ENCODE results near the gene SHC2.

SHC2 gene

DNA sequence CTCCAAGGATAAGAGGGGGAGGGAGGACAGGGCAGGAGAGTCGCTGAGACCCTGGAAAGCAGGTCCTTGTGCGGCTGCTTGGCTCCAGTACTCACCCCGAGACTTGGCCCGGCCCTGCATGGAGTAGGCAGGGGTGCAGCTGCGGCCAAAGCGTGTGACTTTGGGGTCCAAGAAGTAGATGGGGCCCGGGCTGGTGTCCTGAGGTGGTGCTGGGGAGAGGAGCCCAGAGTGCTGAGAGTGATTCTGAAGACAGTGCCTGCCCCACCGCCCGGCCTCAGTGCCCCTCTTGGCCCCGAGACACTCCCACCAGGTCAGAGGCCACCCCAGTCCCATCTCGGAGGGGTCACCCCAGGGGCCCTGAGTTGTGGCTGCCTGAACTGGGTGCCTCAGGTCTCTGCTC is 6.7 kb upstream of the SHC2 start:
- TF ChIP-seq, protein P1, sequence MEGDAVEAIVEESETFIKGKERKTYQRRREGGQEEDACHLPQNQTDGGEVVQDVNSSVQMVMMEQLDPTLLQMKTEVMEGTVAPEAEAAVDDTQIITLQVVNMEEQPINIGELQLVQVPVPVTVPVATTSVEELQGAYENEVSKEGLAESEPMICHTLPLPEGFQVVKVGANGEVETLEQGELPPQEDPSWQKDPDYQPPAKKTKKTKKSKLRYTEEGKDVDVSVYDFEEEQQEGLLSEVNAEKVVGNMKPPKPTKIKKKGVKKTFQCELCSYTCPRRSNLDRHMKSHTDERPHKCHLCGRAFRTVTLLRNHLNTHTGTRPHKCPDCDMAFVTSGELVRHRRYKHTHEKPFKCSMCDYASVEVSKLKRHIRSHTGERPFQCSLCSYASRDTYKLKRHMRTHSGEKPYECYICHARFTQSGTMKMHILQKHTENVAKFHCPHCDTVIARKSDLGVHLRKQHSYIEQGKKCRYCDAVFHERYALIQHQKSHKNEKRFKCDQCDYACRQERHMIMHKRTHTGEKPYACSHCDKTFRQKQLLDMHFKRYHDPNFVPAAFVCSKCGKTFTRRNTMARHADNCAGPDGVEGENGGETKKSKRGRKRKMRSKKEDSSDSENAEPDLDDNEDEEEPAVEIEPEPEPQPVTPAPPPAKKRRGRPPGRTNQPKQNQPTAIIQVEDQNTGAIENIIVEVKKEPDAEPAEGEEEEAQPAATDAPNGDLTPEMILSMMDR (IDR thresholded peaks at IDR 0.05; ENCODE audit: low read depth, low read length, missing control alignments): no peak
- no peak for DNase-seq (ENCODE audit: extremely low read depth, low read depth)
- no peak overlapping the region for H3K4me3 ChIP-seq (replicated peaks; ENCODE audit: low read depth, low read length)

DNA sequence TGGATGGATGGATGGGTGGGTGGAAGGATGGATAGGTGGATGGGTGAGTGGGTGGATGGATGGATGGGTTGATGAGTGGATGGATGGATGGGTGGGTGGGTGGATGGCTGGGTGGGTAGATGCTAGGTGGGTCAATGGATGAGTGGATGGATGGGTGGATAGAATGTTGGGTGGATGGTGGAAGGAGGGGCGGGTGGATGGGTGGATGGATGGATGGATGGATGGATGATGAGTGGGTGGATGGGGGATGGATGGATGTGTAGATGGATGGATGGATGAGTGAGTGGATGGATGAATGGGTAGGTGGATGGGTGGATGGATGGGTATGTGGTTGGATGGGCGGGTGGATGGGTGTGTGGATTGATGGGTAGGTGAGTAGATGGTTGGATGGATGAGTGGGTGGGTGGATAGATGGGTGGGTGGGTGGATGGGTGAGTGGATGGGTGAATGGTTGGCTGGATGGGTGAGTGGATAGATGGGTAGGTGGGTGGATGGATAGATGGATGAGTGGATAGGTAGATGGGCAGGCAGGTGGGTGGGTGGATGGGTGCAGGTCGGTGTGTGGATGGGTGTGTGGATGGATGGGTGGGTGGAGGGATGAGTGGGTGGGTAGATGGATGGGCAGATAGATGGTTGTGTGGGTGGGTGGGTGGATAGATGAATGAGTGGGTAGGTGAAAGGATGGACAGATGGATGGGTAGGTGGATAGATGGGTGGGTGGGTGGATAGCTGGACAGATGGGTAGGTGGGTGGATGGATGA is 4.4 kb upstream of the SHC2 start:
- DNase-seq (ENCODE audit: extremely low read depth, low read depth): no peak
- TF ChIP-seq, protein P1 (IDR thresholded peaks at IDR 0.05; ENCODE audit: low read depth, low read length, missing control alignments): no peak

DNA sequence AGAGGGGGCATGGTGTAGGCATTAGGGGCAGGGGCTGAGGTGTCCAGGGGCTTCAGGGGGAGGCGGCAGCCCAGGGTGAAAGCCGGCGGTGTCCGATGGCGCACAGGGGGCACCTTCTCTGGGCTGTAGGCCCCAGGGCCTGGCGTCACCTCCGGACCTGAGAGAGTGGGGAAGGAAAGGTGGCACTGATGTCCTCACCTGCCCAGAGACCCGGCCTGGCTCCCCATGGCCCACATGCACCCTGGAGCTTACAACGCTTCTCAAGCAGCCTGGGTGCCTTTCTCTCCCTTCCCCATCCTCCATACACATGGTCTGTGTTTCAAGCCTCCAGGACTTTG is 3.3 kb upstream of the SHC2 start:
- H3K4me3 ChIP-seq (replicated peaks; ENCODE audit: low read depth, low read length): no peak overlapping the region
- no peak for DNase-seq (ENCODE audit: extremely low read depth, low read depth)
- TF ChIP-seq, protein P1 (IDR thresholded peaks at IDR 0.05; ENCODE audit: low read depth, low read length, missing control alignments): no peak

More for the DNA sequence above, 4.4 kb upstream of the SHC2 start:
- H3K4me3 ChIP-seq (replicated peaks; ENCODE audit: low read depth, low read length): no peak overlapping the region

DNA sequence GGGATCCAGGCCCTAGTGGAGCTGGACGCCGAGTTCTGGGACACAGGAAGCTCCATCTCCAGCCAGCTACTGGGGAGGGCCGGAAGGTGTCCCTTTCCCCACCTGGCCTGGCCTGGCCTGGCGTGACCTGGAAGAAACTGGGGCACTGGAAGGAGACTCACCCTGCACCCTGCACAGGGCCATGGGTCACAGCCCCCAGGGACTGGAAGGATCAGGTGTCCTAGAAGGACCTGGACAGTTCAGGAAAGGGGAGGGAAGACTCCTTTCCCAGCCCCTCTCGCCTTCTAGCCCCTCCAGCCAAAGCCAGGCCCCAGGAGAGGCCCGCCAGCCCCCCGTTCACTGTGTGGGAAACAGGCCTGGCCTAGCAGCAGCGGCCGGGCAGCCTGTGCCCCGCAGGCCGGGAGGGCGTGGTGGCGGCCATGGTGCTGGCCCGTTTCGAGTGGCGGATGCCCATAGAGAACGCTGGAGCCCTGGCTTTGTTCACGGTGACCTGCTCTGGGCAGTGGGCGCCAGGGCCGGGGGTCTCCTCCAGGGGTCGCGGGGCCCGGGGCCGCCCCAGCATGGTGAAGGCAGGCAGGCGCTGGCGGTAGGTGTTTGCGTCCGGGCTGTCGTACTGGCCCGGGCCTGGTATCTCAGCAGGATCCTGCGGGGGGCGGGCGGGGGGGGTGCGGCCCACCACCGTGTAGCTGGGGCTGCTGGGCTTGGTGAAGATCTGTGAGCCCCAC is 2.8 kb upstream of the SHC2 start:
- H3K4me3 ChIP-seq (replicated peaks; ENCODE audit: low read depth, low read length): no peak overlapping the region
- TF ChIP-seq, protein P1 (IDR thresholded peaks at IDR 0.05; ENCODE audit: low read depth, low read length, missing control alignments): no peak
- DNase-seq (ENCODE audit: extremely low read depth, low read depth): no peak

DNA sequence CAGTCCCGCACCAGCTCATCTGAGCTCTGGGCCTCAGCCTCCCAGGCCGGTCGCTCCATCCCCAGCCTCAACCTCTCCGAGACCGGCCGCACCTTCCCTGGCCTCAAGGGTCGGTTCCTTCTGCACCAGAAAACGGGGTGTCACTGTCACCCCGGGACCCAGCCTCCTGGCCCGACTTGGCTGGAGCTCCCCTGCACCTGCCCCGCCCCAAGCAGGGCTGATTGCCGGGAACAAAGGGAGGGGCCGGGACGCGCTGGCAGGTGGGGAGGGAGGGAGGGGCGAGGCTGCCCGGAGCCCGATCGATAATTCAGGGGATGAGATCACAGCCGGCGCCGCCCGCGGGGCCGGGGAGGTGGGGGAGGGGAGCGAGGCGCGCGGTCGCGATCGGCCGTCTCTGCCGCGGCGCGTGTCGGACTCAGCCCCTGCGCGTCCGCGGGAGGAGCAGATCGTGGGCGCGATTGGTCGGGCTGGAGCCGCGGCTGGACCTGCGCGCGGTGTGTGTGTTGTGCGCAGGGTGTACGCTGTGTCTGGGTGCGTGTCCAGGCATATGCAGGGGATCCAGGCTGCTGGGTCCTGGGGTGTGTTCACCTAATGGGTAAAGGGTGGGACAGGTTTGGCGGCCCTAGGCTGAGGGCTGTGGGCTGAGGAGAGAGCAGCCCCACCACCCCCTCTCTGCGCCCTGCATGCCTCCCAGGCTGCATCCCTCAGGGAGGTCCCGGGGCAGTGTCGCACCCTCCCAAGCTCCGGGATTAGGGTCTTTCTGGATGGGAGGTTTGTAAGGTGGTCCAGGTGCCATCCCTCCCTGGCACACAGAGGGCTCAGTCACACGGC is 1.1 kb upstream of the SHC2 start:
- DNase-seq (ENCODE audit: extremely low read depth, low read depth): no peak

More for the DNA sequence above, 1.1 kb upstream of the SHC2 start:
- TF ChIP-seq, protein P1 (IDR thresholded peaks at IDR 0.05; ENCODE audit: low read depth, low read length, missing control alignments): no peak
- no peak overlapping the region for H3K4me3 ChIP-seq (replicated peaks; ENCODE audit: low read depth, low read length)
